ENCODE data around the gene GDI2.
"Not testable (repeated sequence)": the region's sequence is repeated elsewhere in the genome, so short reads cannot be mapped to it uniquely, and the experiment has no call there.

Gene GDI2

DNA sequence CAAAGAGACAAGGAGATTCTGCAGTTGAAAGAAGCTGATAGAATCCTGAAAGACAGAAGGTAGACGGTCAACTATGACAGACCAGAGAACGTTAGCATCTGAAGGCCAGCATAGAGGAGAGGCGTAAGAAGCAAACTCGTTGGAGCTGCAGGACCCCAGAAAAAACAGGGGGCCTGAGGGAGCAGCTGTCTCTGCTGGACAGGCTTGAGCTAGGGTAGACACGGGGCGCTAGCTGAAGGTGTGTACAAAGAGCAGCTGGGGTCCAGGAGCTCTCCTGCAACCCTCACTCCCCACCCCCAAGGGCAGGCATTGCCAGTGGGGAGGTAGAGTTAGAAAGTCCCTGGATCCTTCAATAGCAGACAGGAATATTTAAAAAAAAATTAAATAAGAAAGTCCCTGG lies 14.6 kb upstream of the GDI2 start:
- DNase-seq (ENCODE audit: low read depth in 2 of 2) = no peak

DNA sequence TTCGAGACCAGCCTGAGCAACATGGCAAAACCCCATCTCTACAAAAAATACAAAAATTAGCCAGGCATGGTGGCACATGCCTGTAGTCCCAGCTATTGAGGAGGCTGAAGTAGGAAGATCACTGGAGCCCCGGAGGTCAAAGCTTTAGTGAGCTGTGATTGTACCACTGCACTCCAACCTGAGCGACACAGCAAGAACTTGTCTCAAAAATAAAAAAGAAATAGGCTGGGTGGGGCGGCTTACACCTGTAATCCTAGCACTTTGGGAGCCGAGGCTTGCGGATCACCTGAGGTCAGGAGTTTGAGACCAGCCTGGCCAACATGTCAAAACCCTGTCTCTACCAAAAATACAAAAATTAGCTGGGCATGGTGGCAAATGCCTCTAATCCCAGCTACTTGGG lies 13.3 kb upstream of the GDI2 start:
- DNase-seq (ENCODE audit: low read depth in 2 of 2) = not testable (repeated sequence)

DNA sequence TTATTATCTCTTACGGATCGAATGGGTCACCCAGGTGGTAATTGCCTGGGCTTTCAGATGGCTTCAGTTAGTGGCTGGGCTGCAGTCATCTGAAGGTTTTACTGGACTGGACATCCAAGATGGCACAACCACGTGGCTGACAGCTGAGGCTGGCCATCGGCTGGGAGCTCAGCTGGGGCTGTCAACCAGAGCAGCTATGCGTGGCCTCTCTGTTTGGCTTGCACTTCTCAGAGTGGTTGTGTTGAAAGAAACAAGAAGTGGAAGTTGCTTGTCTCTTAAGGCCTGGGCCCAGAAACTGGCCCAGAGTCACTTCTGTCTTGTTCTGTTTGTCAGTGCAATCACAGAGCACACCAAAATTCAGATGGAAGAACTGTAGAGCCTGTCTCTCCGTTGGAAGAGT lies 5.7 kb upstream of the GDI2 start:
- no peak for DNase-seq (ENCODE audit: low read depth in 2 of 2)

DNA sequence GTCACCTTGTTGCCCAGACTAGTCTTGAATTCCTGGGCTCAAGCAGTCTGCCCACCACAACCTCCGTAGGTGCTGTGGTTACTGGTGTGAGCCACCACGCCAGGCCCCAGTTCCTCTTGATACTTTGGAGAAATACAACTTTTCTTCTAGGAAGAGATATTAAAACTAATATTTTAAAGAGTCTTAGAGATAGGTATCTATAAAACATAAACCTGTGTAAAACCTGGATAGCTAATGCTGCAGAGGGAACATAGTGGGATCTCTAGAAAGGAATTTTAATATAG lies 4.8 kb upstream of the GDI2 start:
- DNase-seq (ENCODE audit: low read depth in 2 of 2) = no peak

DNA sequence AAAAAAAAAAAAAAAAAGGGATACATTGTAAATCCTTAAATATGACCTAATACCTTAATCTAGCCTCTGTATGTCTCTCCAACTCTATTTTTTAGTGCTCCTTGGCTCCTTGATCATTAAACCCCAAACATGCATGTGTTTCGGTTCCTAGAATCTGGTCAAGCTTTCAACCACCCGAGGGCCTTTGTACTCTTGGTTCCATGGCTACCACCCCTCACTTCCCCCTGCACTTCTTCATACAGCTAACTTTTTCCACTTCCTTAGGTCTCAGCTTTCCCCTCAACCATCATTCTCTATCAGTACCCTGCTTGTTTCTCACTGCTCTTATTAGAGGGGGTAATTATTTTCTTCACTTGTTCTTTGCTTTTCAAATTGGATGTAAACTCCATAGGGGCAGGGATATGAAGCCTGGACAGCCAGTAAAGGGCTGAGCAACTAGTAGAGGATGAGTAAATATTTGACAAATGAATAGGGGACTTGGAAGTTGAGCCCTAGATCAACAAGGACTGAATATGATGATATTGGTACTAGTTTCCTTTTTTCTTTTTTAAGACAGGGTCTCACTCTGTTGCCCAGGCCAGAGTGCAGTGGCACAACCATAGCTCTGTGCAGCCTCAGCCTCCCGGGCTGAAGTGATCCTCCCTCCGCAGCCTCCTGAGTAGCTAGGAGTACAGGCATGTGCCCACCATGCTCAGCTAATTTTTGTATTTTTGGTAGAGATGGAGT lies 4.3 kb upstream of the GDI2 start:
- DNase-seq (ENCODE audit: low read depth in 2 of 2) = no peak

DNA sequence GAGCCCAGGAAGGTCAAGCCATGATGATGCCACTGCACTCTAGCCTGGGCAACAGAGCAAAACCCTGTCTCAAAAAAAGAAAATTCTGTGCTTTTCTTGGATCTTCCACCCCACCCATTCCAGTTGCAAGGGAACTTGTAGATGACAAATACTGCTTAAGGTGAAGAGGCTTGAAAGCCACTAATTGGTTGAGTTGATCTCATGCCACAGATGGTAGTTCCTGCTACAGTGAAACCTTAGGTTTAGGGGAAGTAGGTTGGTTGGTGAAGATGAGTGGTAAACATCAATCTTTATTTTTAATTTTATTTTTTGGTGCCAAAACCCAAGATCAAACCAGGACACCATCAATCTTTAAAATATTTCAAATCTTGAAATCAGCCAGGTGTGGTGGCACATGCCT lies 2.9 kb upstream of the GDI2 start:
- no peak for DNase-seq (ENCODE audit: low read depth in 2 of 2)

DNA sequence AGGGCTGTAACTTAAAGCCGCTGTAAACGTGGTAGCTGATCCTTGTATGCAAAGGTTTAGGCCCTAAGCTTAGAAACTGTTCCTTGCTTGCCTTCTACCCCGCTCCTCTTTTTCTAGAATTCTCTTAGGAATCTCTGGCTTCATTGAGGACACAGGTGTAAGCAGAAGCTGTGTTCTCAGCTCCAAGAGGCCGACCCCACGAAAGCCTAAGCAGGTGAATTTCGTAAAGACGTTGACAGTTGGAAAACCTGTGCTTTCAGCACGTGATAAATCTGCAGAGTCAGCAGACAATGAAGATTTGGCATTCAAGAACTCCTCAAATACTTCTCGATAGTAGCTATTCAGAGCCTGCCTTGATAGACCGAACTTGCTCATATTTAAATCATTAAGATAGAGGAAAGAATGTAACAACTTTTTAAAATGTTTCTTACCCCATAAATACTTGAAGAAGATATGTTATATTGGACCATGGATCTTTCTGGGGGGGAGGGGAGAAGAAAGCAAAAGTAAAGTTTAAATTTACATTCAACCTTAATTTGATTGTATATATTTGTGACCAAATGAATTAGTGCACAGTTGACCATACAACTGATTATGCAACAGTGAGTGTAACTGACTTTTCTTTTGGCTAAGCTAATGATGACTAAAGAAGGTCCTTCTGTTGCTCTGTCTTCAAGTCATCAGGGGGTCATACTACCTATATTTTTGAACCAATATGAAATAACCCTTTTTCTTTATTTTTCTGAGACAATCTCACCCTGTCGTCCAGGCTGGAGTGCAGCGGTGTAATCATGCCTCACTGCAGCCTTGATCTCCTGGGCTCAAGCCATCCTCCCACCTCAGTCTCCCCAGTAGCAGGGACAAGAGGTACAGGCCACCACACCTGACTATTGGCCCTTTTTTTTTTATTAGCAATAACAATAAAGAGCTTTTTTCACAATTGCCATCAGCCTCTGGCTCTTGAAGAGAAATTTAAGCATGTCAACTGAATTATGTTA lies 1.2 kb upstream of the GDI2 start:
- DNase-seq (ENCODE audit: low read depth in 2 of 2) = peak in 1 of 2 donors; percentile 4

DNA sequence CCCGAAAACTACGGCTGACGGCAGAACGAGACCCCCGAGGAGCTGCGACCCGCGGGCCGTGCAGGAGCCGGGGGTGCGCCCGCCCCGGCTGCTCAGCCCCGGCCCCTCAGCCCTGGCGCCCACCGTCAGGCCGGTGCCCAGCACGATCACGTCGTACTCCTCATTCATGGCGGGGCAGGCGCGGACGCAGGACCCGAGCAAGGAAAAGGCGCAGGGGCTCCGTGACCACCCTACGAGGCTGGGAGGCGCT lies 218 bp downstream of the GDI2 start:
- no peak for DNase-seq (ENCODE audit: low read depth in 2 of 2)

DNA sequence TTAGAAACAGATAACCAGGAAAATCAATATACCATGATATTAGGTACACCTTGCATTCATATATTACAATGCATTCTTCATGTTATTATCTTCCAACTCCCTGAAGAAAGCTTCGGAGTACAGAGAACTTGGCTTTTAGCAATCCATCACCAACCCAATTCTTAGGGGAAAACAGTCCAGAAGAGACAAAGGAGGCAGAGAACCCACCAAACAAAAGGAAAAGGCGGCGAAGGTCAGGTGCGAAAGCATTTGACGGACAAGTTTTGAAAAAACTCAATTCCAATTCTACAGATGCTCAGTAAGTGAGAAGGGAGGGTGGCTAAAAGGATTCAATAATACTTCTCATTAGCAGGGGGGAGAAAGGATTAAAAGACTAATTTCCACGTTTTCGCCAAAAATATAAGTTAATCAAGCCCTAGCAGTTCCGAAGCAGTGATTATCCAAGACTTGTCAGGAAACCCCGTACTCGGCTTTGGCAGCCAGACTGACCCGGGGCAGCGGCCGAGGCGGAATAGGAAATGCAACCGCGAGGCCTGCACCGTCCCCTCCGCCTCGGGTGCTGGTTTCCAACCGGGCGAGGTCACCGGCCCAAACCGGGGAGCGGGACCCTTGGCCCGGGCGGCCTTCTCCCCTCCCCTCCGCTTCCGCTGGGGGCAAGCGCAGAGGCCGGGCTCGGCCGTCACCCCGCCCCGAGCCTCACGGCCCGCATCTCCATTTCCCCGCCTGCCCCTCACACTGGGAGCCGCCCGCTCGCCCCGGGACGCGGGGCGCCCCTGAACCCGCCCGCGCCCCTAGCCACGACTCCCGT lies 747 bp downstream of the GDI2 start:
- peak; percentile 19 to 24 for DNase-seq (ENCODE audit: low read depth in 2 of 2)

DNA sequence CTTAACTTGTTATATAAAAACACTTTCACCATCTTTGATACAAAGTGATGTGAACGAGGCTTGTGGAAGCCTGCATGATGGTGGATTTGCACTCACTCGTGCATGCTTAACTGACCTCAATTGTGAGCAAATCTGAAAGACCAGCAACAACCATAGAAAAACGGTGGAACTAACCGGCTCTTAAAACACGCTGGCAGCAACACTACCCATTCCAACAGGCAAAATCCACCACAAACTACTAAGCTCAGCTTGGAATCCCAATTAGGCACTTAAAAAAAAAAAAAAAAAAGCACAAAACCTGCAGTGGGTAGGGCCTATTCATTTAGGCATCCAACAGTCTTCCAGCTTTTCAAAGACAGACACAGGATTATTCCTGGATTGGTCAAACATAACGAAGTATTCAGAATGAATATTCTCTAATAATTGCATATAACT lies 1.8 kb downstream of the GDI2 start:
- no peak for DNase-seq (ENCODE audit: low read depth in 2 of 2)

DNA sequence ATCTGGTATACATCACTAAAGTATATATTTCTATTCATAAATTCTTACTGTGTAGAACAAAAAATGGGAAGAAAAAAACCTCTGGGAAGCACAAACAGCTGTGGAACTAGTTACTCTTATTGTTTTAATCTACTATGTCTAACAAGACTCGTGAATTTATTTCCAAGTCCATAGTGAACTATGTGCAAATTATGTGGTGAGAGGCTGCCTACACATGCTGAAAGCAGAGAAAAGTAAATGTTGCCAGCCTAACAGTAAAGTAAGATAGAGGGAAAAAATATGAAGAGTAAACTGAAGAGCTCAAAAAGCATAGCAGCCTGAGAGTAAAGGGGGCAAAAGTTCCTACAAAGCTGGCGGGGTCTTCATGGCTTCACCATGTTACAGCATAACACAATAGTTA lies 3.0 kb downstream of the GDI2 start:
- DNase-seq (ENCODE audit: low read depth in 2 of 2) = no peak

DNA sequence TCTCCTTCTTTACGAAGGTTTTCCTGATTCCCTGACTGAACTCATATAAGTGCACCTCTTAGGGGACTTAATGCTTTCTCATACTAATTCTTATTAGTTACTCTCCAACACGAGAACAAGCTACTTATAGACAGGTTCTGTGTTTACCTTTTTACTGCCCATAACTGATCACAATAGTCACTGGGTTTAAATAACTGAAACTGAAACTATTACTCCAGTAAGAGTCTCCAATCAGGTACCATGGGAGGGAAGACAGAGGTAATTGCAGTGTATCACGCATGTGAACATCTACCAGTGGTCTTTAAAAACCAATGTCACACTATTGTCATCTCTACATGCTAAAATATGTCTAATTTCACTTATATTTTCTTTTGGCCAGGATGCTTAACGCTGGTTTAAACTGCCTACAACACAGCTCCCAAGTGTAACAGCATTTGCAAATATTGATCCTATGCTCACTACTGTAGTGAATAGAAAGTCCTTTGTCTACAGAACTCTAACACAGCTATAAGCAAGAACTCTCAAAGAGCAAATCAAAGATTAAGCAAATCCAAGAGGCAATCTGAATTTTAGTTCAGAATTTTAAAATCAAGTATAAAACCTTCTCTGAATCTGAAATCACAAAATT lies 3.6 kb downstream of the GDI2 start:
- no peak for DNase-seq (ENCODE audit: low read depth in 2 of 2)

DNA sequence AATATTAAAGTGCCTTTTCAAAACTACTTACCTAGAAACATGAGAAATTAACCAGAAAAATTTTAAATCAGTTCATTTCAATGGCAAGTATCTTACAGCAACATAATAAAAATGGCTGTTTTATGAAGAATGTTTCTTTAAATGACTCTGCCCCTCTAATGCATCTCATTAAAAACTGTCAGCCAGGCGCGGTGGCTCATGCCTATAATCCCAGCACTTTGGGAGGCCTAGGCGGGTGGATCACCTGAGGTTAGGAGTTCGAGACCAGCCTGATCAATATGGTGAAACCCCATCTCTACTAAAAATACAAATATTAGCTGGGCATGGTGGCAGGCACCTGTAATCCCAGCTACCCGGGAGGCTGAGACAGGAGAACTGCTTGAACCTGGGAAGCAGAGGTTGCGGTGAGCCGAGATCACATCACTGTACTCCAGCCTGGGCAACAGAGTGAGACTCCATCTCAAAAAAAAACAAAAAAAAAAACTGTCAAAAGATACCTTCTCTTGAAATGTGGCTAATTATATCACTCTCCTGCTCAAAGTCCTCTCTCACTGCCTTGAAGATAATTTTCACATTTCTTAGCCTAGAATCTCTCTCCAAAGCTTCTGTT lies 4.3 kb downstream of the GDI2 start:
- DNase-seq (ENCODE audit: low read depth in 2 of 2) = not testable (repeated sequence)

DNA sequence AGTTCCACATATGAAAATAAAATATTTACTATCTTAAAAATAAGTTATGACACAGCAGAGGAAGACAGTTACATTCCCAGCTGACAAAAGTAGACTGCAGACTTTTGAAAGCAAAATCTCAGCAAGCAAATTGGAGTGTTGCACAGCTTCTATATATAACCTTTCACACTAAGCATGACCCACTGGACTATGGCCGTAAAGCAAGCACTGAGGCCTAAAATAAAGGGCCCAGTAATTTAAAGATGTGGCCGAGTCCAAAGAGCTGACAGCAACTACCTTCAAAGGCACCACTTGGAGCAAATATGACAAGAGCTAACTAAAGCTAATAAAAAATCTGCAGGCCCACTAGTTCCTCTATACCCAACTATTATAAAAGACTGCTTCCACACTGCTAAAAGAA lies 6.5 kb downstream of the GDI2 start:
- no peak for DNase-seq (ENCODE audit: low read depth in 2 of 2)

DNA sequence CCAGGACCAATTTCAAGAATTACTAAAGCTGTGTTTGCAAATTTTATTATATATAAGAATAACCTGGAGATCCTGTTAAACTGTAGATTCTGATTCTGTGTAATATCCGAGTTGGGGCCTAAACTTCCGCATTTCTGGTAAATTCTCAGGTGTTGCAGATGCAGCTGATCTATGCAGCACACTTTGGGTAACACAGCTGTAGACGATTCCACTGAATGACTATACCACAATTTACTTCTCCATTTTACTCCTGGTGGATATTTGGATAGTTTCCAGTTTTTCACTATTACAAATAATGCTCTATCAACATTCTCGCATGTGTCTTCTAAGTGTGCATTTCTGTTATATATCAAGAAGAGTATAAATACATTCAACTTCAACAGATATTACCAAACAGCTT lies 7.5 kb downstream of the GDI2 start:
- DNase-seq (ENCODE audit: low read depth in 2 of 2) = no peak

DNA sequence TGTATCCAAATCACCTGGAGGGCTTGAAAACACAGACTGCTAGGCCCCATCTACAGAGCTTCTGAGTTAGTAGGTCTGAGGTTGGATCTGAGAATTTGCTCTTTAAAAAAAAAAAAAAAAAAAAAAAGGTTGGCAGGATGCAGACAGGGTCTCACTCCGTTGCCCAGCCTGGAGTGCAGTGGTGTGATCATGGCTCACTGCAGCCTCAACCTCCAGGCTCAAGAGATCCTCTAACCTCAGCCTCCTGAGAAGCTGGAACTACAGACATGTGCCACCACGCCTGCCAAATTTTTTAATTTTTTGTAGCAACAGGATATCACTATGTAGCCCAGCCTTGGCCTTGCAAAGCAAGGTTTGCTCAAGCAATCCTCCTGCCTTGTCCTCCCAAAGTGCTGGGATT lies 8.0 kb downstream of the GDI2 start:
- no peak for DNase-seq (ENCODE audit: low read depth in 2 of 2)

DNA sequence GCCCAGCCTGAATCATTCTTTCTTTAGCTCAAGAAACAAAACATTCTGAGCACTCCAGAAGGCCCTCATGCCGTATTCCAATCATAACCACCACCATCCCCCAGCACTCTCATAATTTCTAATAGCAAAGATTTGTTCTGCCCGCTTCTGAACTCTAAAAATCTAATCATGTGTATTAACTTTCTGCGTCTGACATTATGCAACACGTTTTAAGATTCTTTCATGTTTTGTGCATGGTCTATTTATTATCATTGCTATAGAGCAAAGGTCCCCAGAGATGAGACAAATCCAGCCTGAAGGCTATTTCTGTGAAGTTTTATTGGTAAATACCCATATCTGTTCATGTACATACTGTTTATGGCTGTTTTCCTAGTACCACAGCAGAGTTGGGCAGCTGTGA lies 8.8 kb downstream of the GDI2 start:
- DNase-seq (ENCODE audit: low read depth in 2 of 2) = no peak

DNA sequence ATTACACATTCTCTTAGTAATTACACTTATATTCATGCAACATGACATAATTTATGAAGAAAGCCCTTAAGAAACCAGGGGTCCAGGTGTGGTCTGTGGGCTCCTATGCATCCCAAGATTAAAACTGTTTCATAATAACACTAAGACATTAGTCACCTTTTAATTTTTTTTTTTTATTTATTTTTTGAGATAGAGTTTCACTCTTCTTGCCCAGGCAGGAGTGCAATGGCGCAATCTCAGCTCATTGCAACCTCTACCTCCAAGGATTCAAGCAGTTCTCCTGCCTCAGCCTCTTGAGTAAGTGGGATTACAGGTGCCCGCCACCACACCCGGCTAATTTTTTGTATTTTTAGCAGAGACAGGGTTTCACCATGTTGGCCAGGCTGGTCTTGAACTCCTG lies 12.5 kb downstream of the GDI2 start:
- DNase-seq (ENCODE audit: low read depth in 2 of 2) = no peak

DNA sequence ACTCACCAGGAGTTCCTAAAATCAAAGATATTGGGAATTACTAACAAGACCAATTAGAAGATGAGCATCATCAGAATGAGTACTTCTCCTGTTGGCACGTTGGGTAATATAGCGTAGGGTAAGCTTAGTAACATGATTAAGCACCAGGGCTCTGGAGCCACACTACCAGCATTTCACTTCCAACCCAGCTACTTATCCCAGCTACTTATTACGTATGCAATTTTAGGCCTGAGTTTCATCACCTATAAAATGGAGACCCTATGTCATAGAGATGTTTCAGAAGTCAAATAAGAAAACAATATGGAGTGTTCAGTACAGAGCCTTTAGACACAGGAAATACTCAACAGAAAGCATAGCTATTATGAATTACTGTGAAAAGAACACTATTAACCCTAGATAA lies 19.0 kb downstream of the GDI2 start:
- no peak for DNase-seq (ENCODE audit: low read depth in 2 of 2)

DNA sequence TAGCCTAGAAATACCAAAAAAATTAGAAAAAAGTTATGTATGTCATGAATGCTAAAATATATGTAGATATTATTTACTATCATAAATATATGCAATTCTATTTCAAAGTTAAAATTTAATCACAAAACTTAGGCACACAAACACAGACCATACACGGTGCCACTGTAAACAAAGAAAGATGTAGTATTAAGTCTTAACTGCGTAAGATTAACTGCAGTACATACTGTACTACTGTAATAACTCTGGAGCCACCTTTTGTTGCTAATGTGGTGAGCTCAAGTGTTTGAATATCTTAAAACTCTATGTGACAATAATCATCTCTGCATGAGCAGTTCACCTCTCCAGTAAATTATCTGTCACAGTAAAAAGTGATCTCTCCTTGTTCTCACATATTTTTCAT lies 23.6 kb downstream of the GDI2 start:
- DNase-seq (ENCODE audit: low read depth in 2 of 2) = no peak

DNA sequence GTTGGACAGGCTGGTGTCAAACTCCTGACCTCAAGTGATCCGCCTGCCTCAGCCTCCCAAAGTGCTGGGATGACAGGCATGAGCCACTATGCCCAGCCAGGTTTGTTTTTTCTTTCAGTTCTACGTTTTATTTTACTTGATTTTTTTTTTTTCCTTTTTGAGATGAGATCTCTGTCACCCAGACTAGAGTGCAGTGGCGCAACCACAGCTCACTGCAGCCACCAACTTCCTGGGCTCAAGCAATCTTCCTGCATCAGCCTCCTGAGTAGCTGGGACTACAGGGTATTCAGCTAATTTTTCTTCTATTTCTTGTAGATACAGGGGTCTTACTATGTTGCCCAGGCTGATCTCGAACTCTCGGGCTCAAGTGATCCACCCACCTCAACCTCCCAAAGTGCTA lies 24.3 kb downstream of the GDI2 start:
- DNase-seq (ENCODE audit: low read depth in 2 of 2) = no peak

DNA sequence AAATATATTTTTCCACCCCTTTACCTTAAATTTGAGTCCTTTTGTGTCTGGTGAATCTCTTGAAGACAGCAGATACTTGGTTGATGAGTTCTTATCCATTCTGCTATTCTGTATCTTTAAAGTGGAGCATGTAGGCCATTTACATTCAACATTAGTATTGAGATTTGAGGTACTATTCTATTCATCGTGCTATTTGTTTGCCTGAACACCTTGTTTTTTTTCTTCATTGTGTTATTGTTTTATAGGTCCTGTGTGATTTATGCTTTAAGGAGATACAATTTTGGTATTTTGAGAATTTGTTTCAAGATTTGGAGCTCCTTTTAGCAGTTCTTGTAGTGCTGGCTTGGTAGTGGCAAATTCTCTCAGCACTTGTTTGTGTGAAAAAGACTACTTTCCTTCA lies 29.9 kb downstream of the GDI2 start:
- DNase-seq (ENCODE audit: low read depth in 2 of 2) = no peak

All from stimulated activated CD4-positive, alpha-beta T cell treated with anti-CD3 and anti-CD28 coated beads, Interleukin-4, amount 100 ng/mL, for 48 hours (primary cell).